GM18519 (cell line): Measurements from ENCODE around the gene SIK3.

ENCODE experiments used
- ATAC-seq: cut with Tn5 transposase; IDR thresholded peaks from one replicate; pipeline ENCODE4 v1.9.1; 2021; ENCODE audit warnings: mild to moderate bottlenecking, moderate library complexity; ENCODE audit not compliant: unreplicated experiment, low FRiP score

The SIK3 gene

GRCh38 chr11:117081908-117082307 is 16.3 kb downstream of the SIK3 start:
- ATAC-seq = no peak

DNA sequence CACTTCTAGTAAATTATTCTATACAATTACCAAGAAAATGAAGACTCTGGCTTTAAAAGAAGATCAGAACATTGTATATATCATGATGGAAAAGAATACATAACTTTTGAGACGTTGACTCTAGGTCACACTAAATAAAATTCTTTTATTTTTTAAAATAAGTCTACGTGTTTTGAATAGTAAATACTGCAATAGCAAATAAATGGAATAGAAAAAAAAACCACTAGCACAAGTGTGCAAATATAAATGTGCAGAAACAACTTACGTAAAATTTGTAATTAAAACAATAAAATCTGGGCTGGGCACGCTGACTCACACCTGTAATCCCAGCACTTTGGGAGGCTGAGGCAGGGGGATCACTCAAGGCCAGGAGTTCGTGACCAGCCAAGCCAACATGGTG is 17.9 kb downstream of the SIK3 start:
- ATAC-seq = no peak

DNA sequence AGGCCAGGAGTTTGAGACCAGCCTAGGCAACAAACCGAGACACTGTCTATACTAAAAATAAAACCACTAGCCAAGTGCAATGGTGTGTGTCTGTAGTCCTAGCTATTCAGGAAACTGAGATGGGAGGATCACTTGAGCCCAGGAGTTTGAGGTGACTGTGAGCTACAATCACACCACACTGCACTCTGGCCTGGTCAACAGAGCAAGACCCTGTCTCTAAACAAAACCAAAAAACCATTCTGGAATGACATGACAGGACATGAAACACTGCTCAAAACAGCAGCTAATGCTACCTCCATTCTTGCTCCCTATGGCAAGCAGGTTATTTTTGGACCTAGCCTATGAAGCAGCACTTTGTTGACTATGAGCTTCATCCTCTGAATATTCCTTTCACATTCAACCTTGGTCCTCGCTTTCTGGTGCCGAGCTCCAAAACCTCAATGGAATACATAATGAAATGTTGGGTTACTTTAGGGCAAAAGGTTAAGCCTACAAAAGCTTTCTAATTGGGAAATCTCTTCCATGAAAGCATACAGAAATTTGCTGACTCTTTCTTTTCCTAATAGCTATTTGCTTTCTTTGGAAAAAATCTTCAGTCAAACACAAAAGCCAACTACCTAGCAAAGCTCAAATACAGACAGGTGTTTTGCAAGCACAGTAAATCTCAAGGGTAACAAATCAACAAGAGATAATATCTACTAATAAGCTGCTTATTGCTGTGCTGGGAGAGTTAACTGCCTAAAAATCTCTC is 21.1 kb downstream of the SIK3 start:
- ATAC-seq = no peak

DNA sequence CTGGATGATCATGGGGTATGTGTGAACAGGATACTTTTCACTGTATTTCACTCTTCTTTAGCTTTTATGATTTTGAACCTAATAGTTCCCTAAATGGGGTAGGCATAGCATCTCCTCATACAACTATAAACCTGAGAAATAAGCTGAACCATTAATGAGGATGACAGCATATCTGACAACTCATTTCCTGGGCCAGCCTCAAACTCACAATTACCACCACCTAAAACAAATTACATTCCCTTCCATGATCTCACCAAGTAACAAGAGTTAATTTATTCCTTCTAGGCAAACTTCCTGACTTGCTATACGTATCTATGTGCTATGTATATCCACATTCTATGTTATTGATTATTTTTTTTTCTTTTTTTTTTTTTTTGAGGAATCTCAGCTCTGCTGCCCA is 23.0 kb downstream of the SIK3 start:
- ATAC-seq = no peak

DNA sequence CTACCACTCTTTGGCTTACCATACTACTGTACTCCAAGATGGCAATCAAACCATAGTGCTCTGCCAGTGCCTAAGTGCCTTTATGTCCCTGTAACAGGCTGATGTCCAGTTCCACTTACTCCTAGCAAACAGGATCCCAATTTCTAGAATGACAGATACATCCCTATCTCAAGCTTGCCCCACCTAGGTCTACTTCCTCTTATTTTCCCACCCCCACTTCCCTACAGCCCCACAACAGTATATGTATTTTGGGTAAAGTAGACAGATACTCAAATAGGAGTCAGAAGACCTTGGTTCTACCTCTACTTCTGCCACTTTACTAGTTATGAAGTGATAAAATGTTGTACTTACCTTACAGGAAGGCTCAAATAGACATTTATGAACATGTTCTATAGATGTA is 24.1 kb downstream of the SIK3 start:
- ATAC-seq = no peak

DNA sequence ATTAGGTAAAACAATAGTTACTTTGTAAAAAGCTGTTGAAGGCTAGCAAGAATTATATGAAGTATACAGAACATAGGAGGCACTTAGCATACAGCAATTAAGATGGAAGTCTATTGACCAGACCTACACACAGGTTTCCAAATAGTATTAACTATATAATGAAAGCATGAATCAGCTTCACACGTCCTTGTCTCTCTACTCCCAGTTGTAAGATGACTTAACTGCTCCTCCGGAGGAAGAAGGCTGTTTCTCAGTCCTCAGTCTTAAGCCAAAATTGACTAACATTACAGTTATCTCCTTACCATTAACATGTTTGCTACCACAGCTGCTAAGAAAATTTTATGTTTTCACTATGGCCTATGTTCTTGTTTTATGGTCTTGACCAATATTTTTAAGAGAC is 24.7 kb downstream of the SIK3 start:
- no peak for ATAC-seq

- ATAC-seq = no peak
Observed at GRCh38 chr11:117072517-117073461, 25.4 kb downstream of the SIK3 start.

GRCh38 chr11:117071344-117071787 is 26.9 kb downstream of the SIK3 start:
- ATAC-seq = no peak

- ATAC-seq = no peak
Observed at GRCh38 chr11:117070016-117070415, 28.2 kb downstream of the SIK3 start.

DNA sequence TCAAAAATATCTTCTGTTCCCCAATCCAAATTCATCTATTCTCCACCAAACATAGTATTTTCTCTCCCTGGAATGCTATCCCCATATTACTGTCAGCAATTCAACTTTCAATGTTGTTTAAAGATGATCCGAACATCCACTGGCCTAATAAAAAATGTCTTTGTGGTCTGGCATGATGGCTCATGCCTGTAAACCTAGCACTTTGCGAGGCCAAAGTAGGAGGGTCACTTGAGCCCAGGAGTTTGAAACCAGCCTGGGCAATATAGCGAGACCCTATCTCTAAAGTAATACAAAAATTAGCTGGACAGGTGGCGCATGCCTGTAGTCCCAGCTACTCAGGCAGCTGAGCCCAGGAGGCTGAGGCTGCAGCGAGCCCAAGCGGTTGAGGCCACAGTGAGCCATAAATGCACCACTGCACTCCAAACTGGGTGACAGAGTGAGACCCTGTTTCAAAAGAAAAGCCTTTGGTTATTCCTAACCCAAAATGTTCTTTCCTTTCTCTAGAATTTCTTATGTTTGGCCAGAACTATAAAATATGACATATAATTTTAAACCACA is 29.8 kb downstream of the SIK3 start:
- ATAC-seq = no peak

GRCh38 chr11:117066959-117067358 is 31.3 kb downstream of the SIK3 start:
- no peak for ATAC-seq

- ATAC-seq = no peak
Observed at GRCh38 chr11:117064275-117064674, 34.0 kb downstream of the SIK3 start.

DNA sequence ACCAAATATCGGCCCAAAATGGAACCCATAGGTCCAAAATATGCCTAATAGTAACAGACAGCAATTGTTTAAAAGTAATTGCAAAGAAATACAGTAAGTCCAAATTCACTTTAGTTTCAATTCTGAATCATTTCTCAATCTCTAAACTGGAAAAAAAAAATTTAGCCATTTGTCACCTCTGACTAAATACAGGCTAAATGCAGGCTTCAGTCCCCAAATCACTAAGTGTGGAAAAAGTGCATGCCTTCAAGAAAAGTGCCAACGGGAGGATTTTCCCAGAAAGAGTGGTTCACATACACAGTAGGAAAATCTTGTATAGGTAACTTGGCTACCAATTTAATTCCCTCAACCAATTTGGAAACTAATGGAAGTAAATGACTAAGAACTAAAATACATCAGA is 35.7 kb downstream of the SIK3 start:
- no peak for ATAC-seq

DNA sequence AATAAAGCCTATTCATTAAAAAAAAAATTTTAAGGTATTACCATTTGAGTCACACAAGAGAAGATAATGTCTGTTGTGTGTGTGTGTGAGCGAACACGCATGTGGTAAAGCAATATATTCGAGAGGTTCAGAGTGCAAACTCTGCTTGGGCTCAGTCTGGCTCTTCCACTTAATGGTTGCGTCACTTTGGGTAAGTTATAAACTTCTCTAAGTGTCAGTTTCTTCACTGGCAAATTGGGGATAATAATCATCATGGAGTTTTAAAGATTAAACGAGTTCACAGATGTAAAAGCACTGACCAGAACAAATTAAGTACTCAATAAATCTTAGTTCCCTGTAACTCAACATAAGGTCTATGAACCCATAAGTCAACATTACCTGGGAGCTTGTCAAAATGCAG is 37.0 kb downstream of the SIK3 start:
- no peak for ATAC-seq

GRCh38 chr11:117059611-117060148 is 38.5 kb downstream of the SIK3 start:
- ATAC-seq = no peak

DNA sequence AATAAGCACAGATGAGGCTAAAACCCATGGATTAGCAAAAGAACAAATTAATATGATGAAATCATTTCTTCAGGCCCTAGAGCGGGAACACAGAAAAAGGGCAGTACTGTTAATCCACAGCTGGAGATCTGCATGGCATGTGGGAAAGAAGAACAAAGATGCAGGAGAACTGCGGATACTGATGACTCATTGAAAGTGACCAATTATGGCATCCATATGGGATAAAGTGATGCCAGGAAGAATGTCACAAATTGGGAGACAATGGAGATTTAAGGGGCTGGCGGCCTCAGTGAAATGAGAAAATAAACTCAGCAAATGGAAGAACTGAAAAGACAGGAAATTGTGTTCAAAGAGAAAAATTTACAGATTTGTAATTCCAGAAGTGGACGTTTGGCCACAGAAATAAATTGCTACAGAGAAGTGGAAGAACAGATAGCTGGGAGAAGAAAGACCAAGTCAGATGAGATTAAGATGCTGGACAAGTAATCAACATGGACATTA is 39.4 kb downstream of the SIK3 start:
- ATAC-seq = no peak

GRCh38 chr11:117057727-117058126 is 40.5 kb downstream of the SIK3 start:
- ATAC-seq = no peak

GRCh38 chr11:117057317-117057716 is 40.9 kb downstream of the SIK3 start:
- no peak for ATAC-seq

DNA sequence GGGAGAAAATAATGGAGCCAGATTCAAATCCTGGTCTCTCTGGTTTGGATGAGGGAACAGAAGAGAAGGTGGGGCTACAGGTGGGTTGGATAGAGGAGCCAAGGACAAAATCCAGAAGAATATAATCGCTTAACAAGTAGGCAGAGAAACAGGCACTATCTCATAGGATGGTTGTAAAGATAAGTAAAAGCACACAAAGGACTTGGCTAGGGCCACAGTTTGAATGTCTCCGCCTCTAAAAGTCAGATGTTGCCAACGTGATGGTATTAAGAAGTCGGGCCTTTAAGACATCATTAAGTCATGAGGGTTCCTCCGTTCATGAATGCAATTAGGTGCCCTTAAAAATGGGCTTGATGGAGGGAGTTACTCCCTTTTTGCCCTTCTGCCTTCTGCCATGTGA is 42.8 kb downstream of the SIK3 start:
- ATAC-seq = no peak

- no peak for ATAC-seq
Observed at GRCh38 chr11:117054382-117054781, 43.8 kb downstream of the SIK3 start.
